Epidermal melanocyte (primary cell): Measurements from ENCODE around the gene TRIM65.

Experiments used
- DNase-seq: peaks from one replicate; pipeline ENCODE4 v3.0.0; 2011; ENCODE audit warnings: low spot score; ENCODE audit not compliant: insufficient read length

TRIM65 gene

GRCh38 chr17:75917917-75918445, 21.2 kb upstream of the TRIM65 start:
- no peak for DNase-seq

DNA sequence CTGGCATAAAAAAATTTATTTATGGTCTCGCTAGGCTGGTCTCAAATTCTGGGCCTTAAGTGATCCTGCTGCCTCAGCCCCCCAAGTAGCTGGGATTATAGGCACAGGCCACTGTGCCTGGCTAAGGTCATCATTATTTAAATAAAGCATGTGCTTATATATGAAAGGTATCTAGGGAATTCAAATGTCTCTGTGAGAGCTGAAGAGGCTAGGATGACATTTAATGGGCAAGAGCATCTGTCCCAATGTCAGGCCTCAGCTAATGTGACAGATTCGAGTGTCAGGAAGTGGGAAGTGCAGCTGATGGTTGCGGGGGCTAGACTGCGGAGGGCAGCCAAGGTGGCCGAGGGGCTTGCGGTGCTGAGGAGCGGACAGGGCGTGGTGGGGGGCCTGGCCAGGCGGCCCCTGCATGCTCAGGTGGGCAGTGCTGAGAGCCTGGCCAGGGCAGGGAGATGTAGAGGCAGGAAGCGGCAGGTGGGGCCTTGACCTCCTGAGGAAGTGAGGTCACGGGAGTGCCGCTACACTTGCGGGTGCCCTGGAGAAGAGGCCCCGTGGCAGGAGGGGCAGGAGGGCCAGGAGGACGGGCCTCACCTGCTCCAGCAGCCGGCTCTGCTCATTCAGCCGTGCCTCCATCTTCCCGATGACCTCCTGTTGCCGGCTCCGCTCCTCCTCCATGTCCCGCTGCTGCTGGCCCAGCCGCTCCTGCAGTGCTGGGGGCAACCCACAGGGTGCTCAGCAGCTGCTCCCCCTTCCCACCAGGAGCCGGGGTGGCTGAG, 20.6 kb upstream of the TRIM65 start:
- no peak for DNase-seq

- no peak for DNase-seq
These were observed 18.5 kb upstream of the TRIM65 start for GRCh38 chr17:75915268-75915667.

GRCh38 chr17:75914643-75915267, 18.0 kb upstream of the TRIM65 start:
- no peak for DNase-seq

- no peak for DNase-seq
These were observed 16.9 kb upstream of the TRIM65 start for GRCh38 chr17:75913537-75914210.

GRCh38 chr17:75910699-75911098, 13.9 kb upstream of the TRIM65 start:
- no peak for DNase-seq

- DNase-seq = no peak
These were observed 13.1 kb upstream of the TRIM65 start for GRCh38 chr17:75909812-75910274.

- no peak for DNase-seq
These were observed 12.5 kb upstream of the TRIM65 start for GRCh38 chr17:75909051-75909811.

- DNase-seq = no peak
These were observed 11.4 kb upstream of the TRIM65 start for GRCh38 chr17:75908201-75908600.

DNA sequence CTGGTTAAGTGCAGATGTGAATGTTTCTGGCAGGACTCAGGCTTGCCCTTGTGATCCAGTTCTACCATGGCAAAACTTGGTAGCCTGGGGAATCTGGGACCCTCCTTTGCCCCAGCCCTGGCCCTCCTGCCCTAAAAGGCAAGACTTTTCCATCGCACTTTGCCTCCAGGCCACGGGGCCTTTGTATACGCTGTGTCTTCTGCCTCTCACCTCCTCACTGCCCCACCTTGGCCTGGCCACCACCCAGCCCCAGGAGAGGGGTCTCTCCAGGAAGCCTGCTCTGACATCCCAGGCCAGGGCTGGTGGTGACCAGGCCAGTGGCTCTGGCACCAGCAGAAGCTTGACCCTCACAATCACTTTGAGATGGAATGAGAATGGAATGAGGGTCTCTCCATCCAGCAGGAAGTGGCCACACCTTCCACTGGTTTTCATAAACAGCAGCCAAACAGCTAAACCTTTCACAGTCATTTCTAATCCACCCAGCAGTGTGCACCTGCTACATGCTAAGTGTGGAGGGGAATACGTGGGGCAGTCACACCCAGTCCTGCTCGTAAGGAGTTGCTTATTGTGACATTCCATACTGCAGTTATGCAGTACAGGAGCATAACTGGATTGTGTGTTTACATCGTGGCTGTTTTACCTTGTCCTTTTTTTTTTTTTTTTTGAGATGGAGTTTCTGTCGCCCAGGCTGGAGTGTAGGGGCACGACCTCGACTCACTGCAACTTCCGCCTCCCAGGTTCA, 9.6 kb upstream of the TRIM65 start:
- DNase-seq = no peak

- DNase-seq = peak; percentile 95
These were observed 8.2 kb upstream of the TRIM65 start, which contains the start of gene MRPL38 for GRCh38 chr17:75904749-75905521. Gene MRPL38 (minus strand): TSS chr17:75904884. CDS start chr17:75904875, 9 bp downstream.

- DNase-seq = no peak
These were observed 5.7 kb upstream of the TRIM65 start for GRCh38 chr17:75902406-75902805.

DNA sequence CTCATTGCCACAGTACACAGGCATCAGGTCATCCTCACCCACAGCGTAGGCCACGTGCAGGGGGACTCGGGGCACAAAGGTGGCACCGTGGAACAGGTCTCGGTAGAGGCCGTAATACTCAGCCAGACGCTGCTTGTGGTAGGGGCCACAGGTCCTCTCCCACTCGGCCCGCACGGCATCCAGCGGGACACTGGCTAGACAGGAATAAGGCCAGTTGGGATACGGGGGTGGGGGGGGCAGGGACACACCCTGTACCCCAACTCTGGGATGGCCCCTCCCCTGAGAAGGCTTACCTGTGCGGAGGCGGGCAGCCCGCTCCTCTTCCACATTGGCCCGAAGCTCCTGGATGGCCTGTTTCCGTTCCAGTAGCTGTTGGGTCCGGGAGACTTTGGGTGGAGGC, 5.0 kb upstream of the TRIM65 start:
- no peak for DNase-seq

DNA sequence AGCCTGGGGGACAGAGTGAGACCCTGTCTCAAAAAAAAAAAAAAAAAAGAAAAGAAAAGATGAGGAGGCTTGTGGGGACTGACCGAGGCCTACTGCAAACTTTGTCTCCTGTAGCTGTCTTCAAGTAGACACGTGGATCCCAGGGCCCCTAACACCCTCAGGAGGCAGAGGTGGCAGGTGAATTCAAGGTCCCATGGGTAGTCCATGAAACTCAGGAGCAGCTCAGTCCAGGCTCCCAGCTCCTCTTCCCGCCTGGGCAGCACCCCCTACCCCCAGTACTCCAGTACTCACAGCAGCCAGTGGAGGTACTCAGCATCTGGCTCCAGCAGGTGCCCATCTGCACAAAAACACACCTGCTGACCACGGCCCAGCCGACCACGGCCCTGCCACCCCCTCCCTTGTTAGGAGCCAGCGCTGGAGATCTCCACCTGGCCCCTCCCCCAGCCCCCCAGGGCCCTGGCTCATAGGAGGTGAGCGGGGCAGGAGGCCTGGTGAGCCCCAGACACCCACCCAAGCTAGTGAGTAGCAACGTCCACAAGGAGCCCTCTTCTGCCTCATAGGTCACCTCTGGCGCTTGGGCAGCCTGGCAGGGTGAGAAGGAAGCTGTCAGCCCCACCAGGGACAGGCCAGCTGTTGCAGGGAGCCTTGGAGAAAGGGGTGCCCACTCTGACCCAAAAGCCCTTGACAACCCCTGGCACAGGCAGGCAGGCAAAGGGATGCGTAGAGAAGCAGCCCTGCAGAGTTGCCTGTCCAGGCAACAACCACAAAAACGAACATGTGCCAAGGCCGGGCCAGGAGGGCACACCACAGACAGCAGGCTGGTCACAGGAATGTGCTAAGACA, 4.2 kb upstream of the TRIM65 start:
- DNase-seq = no peak

GRCh38 chr17:75899767-75900468, 3.2 kb upstream of the TRIM65 start:
- no peak for DNase-seq

DNA sequence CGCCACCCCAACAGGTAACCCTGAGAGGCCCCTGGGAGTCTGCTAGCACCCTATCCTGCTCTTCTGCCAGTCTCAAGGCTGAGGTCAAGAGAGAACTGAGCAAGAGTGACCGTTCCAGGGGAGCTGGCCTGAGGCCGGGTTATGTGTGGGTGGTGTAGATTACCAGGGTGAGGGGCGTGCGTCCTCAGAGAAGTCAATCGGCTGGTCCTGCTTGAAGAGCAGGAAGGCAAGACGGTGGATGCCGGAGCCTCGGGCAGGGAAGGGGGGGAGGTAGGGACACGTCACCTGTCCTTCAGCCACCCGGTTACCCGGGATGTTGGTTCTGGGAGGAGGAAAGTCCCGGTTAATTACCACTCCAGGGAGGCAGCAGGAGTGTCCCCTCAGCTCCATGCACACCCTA, 2.6 kb upstream of the TRIM65 start:
- no peak for DNase-seq

DNA sequence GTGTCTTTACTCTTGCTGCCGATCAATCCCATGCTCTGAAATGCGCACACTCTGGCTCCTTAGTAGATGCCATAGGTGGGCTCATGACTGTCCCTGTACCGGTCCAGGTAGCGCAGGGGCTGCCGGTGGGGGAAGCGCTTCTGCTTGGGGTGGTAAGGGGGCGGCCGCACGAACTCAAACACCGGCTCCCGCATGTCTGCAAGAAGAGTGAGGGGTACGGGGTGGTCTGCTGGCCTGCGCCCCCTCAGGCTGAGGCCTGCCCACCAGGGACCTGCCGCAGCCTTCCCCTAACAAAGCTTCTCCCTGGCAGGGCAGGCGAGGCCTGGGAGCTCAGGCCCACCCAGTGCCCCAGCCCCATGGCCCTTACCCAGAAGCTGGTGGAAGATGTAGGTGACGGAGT, 2.0 kb upstream of the TRIM65 start:
- DNase-seq = no peak

- DNase-seq = no peak
These were observed 1.3 kb upstream of the TRIM65 start for GRCh38 chr17:75898065-75898464.
